ENCODE results near the gene CLEC4M. TPM values are rescaled to one million over a fixed set of nuclear protein-coding genes. Genes with fewer than 3 reads are reported as not detected.
"Not testable (repeated sequence)": the region's sequence is repeated elsewhere in the genome, so short reads cannot be mapped to it uniquely, and the experiment has no call there.

CLEC4M gene
- polyA plus RNA-seq, 2 donors = 0.04 TPM; not detected in 1

- H3K4me3 ChIP-seq (ENCODE audit: low read depth in 1 of 2, low read length in 2 of 2); H3K4me1 ChIP-seq (ENCODE audit: control insufficient read depth in 2 of 2, insufficient read depth in 2 of 2, low read length in 1 of 2); H3K27me3 ChIP-seq (ENCODE audit: control insufficient read depth in 1 of 2, insufficient read depth in 2 of 2, low read length in 2 of 2); H3K27ac ChIP-seq (ENCODE audit: low read depth in 2 of 2, low read length in 1 of 2); H3K36me3 ChIP-seq (ENCODE audit: control insufficient read depth in 2 of 2, insufficient read depth in 2 of 2, low read length in 1 of 2); H3K9me3 ChIP-seq (ENCODE audit: control insufficient read depth in 2 of 2, insufficient read depth in 1 of 2, low read depth in 1 of 2, low read length in 1 of 2): not testable (repeated sequence)
- 85 to 88% methylated on average over 2 of the region's 2 CpGs for WGBS, 2 donors
These were observed 2.0 kb downstream of the CLEC4M start for GRCh38 chr19:7765043-7765442.

- Histone ChIP-seq H3K36me3 (ENCODE audit: control insufficient read depth in 2 of 2, insufficient read depth in 2 of 2, low read length in 1 of 2) (no peaks in the 10 kb centered on the region), H3K27ac (ENCODE audit: low read depth in 2 of 2, low read length in 1 of 2) (no peak overlapping the region), H3K4me1 (ENCODE audit: control insufficient read depth in 2 of 2, insufficient read depth in 2 of 2, low read length in 1 of 2) (no peaks in the 10 kb centered on the region), H3K9me3 (ENCODE audit: control insufficient read depth in 2 of 2, insufficient read depth in 1 of 2, low read depth in 1 of 2, low read length in 1 of 2) (no peaks in the 10 kb centered on the region), H3K27me3 (ENCODE audit: control insufficient read depth in 1 of 2, insufficient read depth in 2 of 2, low read length in 2 of 2) (no peaks in the 10 kb centered on the region), H3K4me3 (ENCODE audit: low read depth in 1 of 2, low read length in 2 of 2) (no peak overlapping the region)
- 62 to 72% methylated on average over 11 of the region's 11 CpGs for WGBS, 2 donors
These were observed 3.5 kb downstream of the CLEC4M start for GRCh38 chr19:7766535-7766934.

- Histone ChIP-seq H3K27me3 (ENCODE audit: control insufficient read depth in 1 of 2, insufficient read depth in 2 of 2, low read length in 2 of 2) (no peaks in the 10 kb centered on the region), H3K9me3 (ENCODE audit: control insufficient read depth in 2 of 2, insufficient read depth in 1 of 2, low read depth in 1 of 2, low read length in 1 of 2) (no peaks in the 10 kb centered on the region), H3K4me3 (ENCODE audit: low read depth in 1 of 2, low read length in 2 of 2) (no peak overlapping the region), H3K36me3 (ENCODE audit: control insufficient read depth in 2 of 2, insufficient read depth in 2 of 2, low read length in 1 of 2) (no peaks in the 10 kb centered on the region), H3K27ac (ENCODE audit: low read depth in 2 of 2, low read length in 1 of 2) (no peak overlapping the region), H3K4me1 (ENCODE audit: control insufficient read depth in 2 of 2, insufficient read depth in 2 of 2, low read length in 1 of 2) (no peaks in the 10 kb centered on the region)
- 72 to 76% methylated on average over 4 of the region's 4 CpGs for WGBS, 2 donors
These were observed 4.4 kb downstream of the CLEC4M start for GRCh38 chr19:7767487-7767886.

DNA sequence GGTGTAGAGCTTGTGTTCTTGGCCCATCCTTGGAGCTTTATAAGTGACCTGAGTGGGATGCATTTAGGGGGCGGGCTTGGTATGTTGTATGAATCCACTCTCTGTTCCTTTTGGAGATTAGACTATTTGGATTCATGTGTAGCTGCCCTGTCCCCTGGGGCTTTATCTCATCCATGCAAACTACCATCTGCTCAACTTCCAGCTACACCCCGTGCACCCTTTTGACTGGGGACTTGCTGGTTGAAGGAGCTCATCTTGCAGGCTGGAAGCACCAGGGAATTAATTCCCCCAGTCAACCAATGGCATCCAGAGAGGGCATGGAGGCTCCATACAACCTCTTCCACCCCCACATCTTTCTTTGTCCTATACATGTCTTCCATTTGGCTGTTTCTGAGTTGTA is 6.1 kb downstream of the CLEC4M start:
- Histone ChIP-seq H3K4me3 (ENCODE audit: low read depth in 1 of 2, low read length in 2 of 2) (no peak overlapping the region), H3K27ac (ENCODE audit: low read depth in 2 of 2, low read length in 1 of 2) (no peak overlapping the region), H3K9me3 (ENCODE audit: control insufficient read depth in 2 of 2, insufficient read depth in 1 of 2, low read depth in 1 of 2, low read length in 1 of 2) (no peaks in the 10 kb centered on the region), H3K27me3 (ENCODE audit: control insufficient read depth in 1 of 2, insufficient read depth in 2 of 2, low read length in 2 of 2) (no peaks in the 10 kb centered on the region), H3K36me3 (ENCODE audit: control insufficient read depth in 2 of 2, insufficient read depth in 2 of 2, low read length in 1 of 2) (no peaks in the 10 kb centered on the region), H3K4me1 (ENCODE audit: control insufficient read depth in 2 of 2, insufficient read depth in 2 of 2, low read length in 1 of 2) (no peaks in the 10 kb centered on the region)
- WGBS, 2 donors = 71 to 75% methylated on average over 2 of the region's 2 CpGs

- H3K27ac ChIP-seq (ENCODE audit: low read depth in 2 of 2, low read length in 1 of 2) = no peak overlapping the region
- no peaks in the 10 kb centered on the region for H3K27me3 ChIP-seq (ENCODE audit: control insufficient read depth in 1 of 2, insufficient read depth in 2 of 2, low read length in 2 of 2)
- H3K4me1 ChIP-seq (ENCODE audit: control insufficient read depth in 2 of 2, insufficient read depth in 2 of 2, low read length in 1 of 2) = no peaks in the 10 kb centered on the region
- H3K9me3 ChIP-seq (ENCODE audit: control insufficient read depth in 2 of 2, insufficient read depth in 1 of 2, low read depth in 1 of 2, low read length in 1 of 2) = no peaks in the 10 kb centered on the region
- H3K4me3 ChIP-seq (ENCODE audit: low read depth in 1 of 2, low read length in 2 of 2) = no peak overlapping the region
- H3K36me3 ChIP-seq (ENCODE audit: control insufficient read depth in 2 of 2, insufficient read depth in 2 of 2, low read length in 1 of 2) = no peaks in the 10 kb centered on the region
- 65 to 67% methylated on average over 8 of the region's 8 CpGs for WGBS, 2 donors
These were observed 8.0 kb downstream of the CLEC4M start for GRCh38 chr19:7771072-7771471.

GRCh38 chr19:7772752-7773291 is 9.8 kb downstream of the CLEC4M start:
- 29 to 32% methylated on average over 8 of the region's 8 CpGs for WGBS, 2 donors
- Histone ChIP-seq H3K36me3 (ENCODE audit: control insufficient read depth in 2 of 2, insufficient read depth in 2 of 2, low read length in 1 of 2) (no peaks in the 10 kb centered on the region), H3K4me3 (ENCODE audit: low read depth in 1 of 2, low read length in 2 of 2) (no peak overlapping the region), H3K27ac (ENCODE audit: low read depth in 2 of 2, low read length in 1 of 2) (no peak overlapping the region), H3K4me1 (ENCODE audit: control insufficient read depth in 2 of 2, insufficient read depth in 2 of 2, low read length in 1 of 2) (no peaks in the 10 kb centered on the region), H3K27me3 (ENCODE audit: control insufficient read depth in 1 of 2, insufficient read depth in 2 of 2, low read length in 2 of 2) (no peaks in the 10 kb centered on the region), H3K9me3 (ENCODE audit: control insufficient read depth in 2 of 2, insufficient read depth in 1 of 2, low read depth in 1 of 2, low read length in 1 of 2) (no peaks in the 10 kb centered on the region)

GRCh38 chr19:7773841-7774240 is 10.8 kb downstream of the CLEC4M start:
- Histone ChIP-seq H3K36me3 (ENCODE audit: control insufficient read depth in 2 of 2, insufficient read depth in 2 of 2, low read length in 1 of 2) (no peaks in the 10 kb centered on the region), H3K9me3 (ENCODE audit: control insufficient read depth in 2 of 2, insufficient read depth in 1 of 2, low read depth in 1 of 2, low read length in 1 of 2) (no peaks in the 10 kb centered on the region), H3K27me3 (ENCODE audit: control insufficient read depth in 1 of 2, insufficient read depth in 2 of 2, low read length in 2 of 2) (peaks cover 0 to 3% of the 10 kb centered on the region in 2 donors), H3K4me1 (ENCODE audit: control insufficient read depth in 2 of 2, insufficient read depth in 2 of 2, low read length in 1 of 2) (no peaks in the 10 kb centered on the region), H3K27ac (ENCODE audit: low read depth in 2 of 2, low read length in 1 of 2) (no peak overlapping the region), H3K4me3 (ENCODE audit: low read depth in 1 of 2, low read length in 2 of 2) (no peak overlapping the region)
- 65% methylated on average over 9 of the region's 9 CpGs for WGBS, 2 donors

- H3K9me3 ChIP-seq (ENCODE audit: control insufficient read depth in 2 of 2, insufficient read depth in 1 of 2, low read depth in 1 of 2, low read length in 1 of 2) = peaks cover 0 to 5% of the 10 kb centered on the region in 2 donors
- H3K4me3 ChIP-seq (ENCODE audit: low read depth in 1 of 2, low read length in 2 of 2) = no peak overlapping the region
- no peak overlapping the region for H3K27ac ChIP-seq (ENCODE audit: low read depth in 2 of 2, low read length in 1 of 2)
- H3K4me1 ChIP-seq (ENCODE audit: control insufficient read depth in 2 of 2, insufficient read depth in 2 of 2, low read length in 1 of 2) = no peaks in the 10 kb centered on the region
- 89 to 92% methylated on average over 8 to 9 of the region's 9 CpGs for whole genome bisulfite sequencing, 2 donors
- H3K27me3 ChIP-seq (ENCODE audit: control insufficient read depth in 1 of 2, insufficient read depth in 2 of 2, low read length in 2 of 2) = peaks cover 0 to 3% of the 10 kb centered on the region in 2 donors
- H3K36me3 ChIP-seq (ENCODE audit: control insufficient read depth in 2 of 2, insufficient read depth in 2 of 2, low read length in 1 of 2) = no peaks in the 10 kb centered on the region
These were observed 12.7 kb downstream of the CLEC4M start for GRCh38 chr19:7775761-7776160.

GRCh38 chr19:7778081-7778480 is 15.0 kb downstream of the CLEC4M start:
- WGBS, 2 donors = 63 to 67% methylated on average over 5 of the region's 5 CpGs
- Histone ChIP-seq H3K4me1 (ENCODE audit: control insufficient read depth in 2 of 2, insufficient read depth in 2 of 2, low read length in 1 of 2) (no peaks in the 10 kb centered on the region), H3K27me3 (ENCODE audit: control insufficient read depth in 1 of 2, insufficient read depth in 2 of 2, low read length in 2 of 2) (peaks cover 0 to 5% of the 10 kb centered on the region in 2 donors)

GRCh38 chr19:7779631-7780486 is 16.8 kb downstream of the CLEC4M start:
- H3K4me3 ChIP-seq (ENCODE audit: low read depth in 1 of 2, low read length in 2 of 2) = no peak overlapping the region
- H3K27me3 ChIP-seq (ENCODE audit: control insufficient read depth in 1 of 2, insufficient read depth in 2 of 2, low read length in 2 of 2) = peaks cover 5% of the 10 kb centered on the region in 2 donors
- peaks cover 0 to 5% of the 10 kb centered on the region in 2 donors for H3K9me3 ChIP-seq (ENCODE audit: control insufficient read depth in 2 of 2, insufficient read depth in 1 of 2, low read depth in 1 of 2, low read length in 1 of 2)
- no peaks in the 10 kb centered on the region for H3K4me1 ChIP-seq (ENCODE audit: control insufficient read depth in 2 of 2, insufficient read depth in 2 of 2, low read length in 1 of 2)
- 80 to 83% methylated on average over 26 of the region's 26 CpGs for WGBS, 2 donors
- H3K27ac ChIP-seq (ENCODE audit: low read depth in 2 of 2, low read length in 1 of 2) = no peak overlapping the region
- no peaks in the 10 kb centered on the region for H3K36me3 ChIP-seq (ENCODE audit: control insufficient read depth in 2 of 2, insufficient read depth in 2 of 2, low read length in 1 of 2)

More at GRCh38 chr19:7778081-7778480, 15.0 kb downstream of the CLEC4M start:
- no peak overlapping the region for H3K27ac ChIP-seq (ENCODE audit: low read depth in 2 of 2, low read length in 1 of 2)
- no peaks in the 10 kb centered on the region for H3K36me3 ChIP-seq (ENCODE audit: control insufficient read depth in 2 of 2, insufficient read depth in 2 of 2, low read length in 1 of 2)
- H3K9me3 ChIP-seq (ENCODE audit: control insufficient read depth in 2 of 2, insufficient read depth in 1 of 2, low read depth in 1 of 2, low read length in 1 of 2) = peaks cover 0 to 5% of the 10 kb centered on the region in 2 donors
- H3K4me3 ChIP-seq (ENCODE audit: low read depth in 1 of 2, low read length in 2 of 2) = no peak overlapping the region
